NCI-H2227 (cell line): ENCODE data around the gene EEPD1.
"Not testable (repeated sequence)": the region's sequence is repeated elsewhere in the genome, so short reads cannot be mapped to it uniquely, and the experiment has no call there.

Experiments used
- DNase-seq: peaks from one replicate; lab custom pipeline; 2025; ENCODE audit not compliant: unreplicated experiment; lab: John Stamatoyannopoulos, UW

Gene EEPD1

DNA sequence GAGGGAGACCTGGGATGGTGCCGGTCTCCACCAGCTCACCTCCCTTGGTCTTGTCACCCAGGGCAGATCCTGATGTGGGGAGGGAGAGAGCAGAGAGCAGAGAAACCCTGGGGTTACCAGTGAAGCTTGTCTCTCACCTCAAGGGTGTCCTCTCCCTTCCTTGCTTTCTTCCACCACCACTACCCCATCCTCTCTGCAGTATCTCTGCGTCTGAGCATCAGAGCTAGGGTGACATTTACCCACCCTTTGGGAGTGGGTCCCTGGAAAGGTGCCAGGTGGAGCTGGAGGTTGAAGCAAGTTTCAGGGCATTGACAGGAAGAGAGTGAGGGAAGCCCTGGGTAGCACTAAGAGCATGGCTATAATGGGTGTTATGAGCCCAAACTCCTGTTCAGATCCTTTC lies 161.4 kb downstream of the EEPD1 start:
- no peak for DNase-seq

DNA sequence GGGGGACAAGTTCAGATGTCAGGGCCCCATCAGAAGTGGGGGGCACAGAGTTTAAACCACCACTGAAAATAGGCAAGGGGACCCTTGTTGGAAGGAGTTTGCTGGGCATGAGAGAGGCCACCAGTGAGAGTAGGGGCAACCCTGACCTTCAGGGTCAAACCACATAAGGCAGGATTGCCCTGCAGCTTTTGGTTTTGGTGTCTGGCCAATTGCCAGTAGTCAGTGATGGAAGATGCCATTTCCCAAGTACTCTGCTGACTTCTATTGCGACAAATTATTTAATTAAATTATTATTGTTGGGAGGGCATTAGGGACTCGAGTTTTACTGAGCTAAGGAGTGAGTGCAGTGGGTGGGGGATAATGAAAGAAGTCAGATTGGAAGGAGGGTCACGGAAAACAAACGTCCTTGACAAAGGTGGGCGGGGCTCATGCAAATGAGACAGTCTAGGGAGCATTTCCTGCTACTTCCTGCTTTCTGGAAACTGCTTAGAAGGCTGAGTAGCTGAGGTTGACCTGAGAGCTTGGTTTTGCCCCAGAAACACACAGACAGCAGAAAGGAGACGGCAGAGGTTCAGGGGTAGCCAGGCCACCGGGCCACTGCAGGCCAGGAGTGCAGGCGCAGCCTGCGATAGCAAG lies 162.4 kb downstream of the EEPD1 start:
- DNase-seq: no peak

DNA sequence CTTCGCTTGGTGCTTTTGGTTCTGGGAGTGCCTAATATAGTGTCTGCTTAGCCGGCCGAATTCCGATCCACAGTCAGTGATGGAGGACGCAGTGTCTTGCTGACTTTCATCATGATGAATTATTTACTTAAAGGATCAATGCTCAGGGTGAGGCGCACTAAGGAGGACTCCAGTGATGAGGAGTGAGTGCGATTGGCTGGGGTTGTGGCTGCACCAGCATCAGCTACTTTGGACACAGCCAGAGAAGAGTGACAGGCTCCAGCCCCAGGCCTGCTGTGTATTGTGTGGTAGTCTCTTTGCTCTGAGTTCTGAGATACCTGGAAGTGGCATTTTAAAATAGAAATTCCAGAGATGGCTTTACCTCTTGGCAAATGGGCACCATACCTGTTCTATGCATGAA lies 163.3 kb downstream of the EEPD1 start:
- DNase-seq: no peak

DNA sequence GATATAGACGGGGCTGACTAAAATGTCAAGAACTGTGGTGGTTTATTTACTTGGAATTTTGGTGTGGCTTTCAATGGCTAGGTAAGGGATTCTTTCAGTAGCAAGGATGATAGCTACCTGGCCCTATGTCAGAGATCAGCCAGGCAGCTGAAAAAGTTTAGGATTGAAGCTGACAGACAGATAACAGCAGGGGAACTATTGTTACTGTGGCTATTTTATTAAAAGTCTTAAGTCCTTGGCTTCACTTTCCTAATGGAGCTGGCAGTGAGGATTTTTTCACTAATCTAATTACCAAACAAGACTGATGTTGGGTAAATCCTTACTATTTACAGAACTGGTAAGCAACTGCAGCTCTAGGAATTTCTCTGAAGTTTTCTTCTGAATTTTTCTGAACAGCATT lies 164.2 kb downstream of the EEPD1 start:
- DNase-seq: no peak

DNA sequence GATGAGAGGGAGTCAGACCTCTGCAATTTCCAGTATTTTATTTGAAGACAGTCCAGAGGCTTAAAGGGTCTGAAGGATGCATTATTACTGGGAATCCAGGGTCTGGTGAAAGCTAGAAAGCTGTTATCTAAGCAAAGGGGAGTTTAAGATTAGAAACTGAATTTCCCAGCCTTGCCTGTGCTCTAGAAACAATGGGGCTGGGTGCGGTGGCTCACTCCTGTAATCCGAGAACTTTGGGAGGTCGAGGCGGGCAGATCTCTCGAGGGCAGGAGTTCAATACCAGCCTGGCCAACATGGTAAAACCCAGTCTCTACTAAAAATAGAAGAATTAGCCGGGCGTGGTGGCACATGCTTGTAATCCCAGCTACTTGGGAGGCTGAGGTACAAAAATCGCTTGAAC lies 165.1 kb downstream of the EEPD1 start:
- no peak for DNase-seq

DNA sequence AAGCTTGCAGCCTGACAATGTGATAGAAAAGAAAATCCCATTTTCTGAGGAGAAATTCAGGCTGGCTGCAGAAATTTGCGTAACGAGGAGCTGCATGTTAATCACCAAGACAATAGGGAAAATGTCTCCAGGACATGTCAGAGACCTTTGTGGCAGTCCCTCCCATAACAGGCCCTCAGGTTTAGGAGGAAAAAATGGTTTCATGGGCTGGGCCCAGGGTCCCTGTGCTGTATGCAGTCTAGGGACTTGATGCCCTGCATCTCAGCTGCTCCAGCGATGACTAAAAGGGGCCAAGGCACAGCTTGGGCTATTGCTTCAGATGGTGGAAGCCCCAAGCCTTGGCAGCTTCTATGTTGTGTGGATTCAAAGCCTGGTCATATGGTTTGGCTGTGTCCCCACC lies 168.2 kb downstream of the EEPD1 start:
- DNase-seq: not testable (repeated sequence)

DNA sequence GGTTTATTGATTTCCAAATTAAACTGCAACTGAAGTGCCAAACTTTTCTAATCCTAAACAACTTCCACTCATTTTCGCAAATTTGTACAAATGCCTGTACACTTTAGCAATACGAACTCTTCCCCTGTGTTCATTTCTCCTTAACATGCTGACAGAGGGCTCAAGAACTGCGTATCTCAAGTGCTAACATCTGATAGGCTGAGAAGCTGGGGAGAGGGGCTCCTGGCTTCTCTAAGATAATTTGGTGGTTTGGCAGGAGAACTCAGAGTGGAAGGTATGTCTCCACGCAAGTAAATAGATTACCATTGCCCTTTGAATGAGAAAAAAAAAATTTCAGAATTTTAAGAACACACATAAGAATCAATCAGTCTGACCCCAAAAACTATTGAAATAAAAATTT lies 183.3 kb downstream of the EEPD1 start:
- no peak for DNase-seq

DNA sequence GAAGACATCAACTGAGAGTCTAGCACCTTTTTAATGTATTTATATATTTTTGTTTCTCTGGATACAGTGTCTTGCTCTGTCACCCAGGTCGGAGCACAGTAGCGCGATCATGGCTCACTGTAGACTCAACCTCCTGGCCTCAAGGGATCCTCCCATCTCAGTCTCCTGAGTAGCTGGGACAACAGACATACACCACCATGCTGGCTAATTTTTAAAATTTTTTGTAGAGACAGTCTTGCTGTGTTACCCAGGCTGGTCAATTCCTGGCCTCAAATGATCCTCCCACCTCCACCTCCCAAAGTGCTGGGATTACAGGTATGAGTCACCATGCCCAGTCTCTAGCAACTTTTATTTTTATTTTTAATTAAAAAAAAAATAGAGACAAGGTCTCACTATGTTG lies 185.2 kb downstream of the EEPD1 start:
- DNase-seq: no peak

DNA sequence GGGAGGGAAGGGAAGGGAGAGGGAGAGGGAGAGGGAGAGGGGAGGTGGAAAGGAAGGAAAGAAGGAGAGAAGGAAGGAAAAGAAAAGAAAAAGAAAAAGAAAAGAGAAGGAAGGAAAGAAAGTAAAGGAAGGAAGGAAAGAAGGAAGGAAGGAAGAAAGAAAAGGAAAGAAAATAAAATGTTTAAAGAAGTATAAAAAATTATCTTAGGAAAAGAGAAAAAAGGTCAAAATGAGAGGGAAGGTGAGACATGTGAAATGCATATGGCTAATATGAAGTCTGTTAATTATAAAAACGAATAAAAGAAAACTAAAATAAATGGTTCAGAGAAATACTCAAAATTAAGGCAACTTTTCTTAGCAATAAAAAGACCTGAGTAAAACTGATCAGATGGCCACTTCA lies 190.5 kb downstream of the EEPD1 start:
- no peak for DNase-seq

DNA sequence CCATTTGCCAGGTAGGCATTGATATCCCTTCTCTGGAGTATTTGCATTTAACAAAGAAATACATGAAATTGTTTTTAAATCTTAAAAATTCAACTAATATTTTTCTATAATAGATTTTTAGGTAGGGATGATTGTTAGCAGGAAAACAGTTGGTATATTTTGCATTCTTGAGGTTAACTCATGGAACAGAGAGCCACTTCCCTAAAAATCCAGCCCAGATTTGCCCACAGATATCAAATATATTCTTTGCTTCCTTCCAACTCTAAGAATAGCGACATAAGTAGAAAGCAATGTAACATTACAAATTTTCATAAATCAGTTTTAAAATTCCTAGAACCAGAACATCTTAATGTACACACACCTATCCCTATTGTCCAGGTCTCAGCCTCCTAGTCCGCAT lies 191.6 kb downstream of the EEPD1 start:
- no peak for DNase-seq

DNA sequence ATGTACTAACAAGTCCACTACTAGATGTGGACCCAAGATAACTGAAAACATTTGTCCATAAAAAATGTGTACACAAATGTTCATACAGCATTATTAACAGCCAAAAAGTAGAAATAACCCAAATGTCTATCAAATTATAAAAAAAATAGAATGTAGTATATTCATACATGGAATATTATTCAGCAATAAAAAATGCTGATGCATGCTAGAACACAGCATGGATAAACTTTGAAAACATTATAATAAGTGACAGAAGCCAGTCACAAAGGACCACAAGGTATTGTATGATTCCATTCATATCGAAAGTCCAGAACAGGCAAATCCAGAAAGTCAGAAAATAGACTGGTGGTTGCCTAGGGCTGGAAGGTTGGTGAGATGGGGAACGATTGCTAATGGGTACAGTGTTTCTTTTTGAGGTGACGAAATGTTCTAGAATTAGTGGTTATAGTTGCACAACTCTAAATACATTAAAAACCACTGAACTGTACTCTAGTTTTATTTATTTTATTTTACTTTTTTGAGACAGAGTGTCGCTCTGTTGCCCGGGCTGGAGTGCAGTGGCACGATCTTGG lies 193.3 kb downstream of the EEPD1 start:
- no peak for DNase-seq

DNA sequence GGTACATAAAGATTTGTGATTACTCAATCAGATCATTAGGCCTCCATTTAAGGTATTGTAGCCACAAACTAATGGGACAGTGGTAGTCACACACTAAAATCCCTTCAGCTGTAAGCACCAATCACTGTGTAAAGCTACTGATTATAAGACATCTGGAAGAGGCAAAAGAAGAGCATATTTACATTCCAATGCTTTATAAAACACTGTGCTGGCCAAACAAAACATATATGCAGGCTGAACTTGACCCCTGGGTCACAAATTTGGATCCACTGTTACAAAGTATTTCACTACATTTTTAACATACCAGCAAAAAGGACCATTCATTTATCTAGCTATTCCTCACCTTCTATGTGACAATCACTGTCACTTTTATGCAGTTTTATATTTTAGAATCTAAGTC lies 195.2 kb downstream of the EEPD1 start:
- DNase-seq: no peak

DNA sequence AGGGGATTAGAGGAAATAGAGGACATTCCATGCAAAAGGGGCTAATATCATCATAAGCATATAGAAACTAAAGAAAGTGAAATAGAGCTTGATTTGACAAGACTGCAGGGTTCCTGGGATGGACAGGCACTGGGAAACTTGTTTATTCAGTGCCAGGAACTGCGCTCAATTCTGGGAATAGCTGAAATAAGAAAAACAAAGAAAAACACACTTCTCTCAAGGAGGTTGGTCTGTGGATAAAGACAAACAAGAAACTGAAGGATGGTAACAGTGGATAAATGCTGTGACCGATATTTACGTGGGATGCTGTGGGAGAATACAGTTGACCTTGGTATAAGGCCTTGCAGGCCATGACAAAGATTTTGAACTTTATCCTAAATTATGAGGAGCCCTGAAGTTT lies 195.7 kb downstream of the EEPD1 start:
- DNase-seq: no peak

DNA sequence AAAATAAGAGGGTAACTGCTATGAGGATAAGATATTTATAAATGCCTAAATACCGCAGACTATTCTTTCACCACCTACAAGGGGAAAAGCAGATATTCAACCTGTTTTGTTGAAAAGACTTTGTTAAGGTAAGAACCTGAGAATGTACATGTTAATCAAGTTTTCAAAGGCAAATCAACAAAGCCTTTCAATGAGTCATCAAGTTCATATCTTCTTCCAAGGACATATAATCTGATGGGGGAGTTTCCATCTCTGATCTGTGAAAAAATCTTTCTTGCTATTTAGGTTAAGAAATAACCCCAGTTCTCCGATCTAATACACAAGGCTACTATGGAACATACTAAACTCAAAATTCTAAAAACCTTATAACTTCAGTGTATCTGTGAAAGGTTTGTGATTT lies 196.6 kb downstream of the EEPD1 start:
- DNase-seq: no peak
